Mesodermal cell (in vitro differentiated cells): ENCODE data around the gene PDP2.

ENCODE experiments used
- H3K27ac ChIP-seq: 2 replicates; pipeline ENCODE4 v1.7.0; 2013; ENCODE audit warnings: mild to moderate bottlenecking, low read depth, low read length, moderate library complexity; ENCODE audit not compliant: severe bottlenecking
- H3K36me3 ChIP-seq: 2 replicates; pipeline ENCODE4 v1.7.1; 2013; ENCODE audit warnings: mild to moderate bottlenecking, low read length, moderate library complexity; ENCODE audit not compliant: control insufficient read depth, insufficient read depth
- H3K4me1 ChIP-seq: one replicate; pipeline ENCODE4 v1.7.1; 2013; ENCODE audit warnings: mild to moderate bottlenecking, low read length; ENCODE audit not compliant: insufficient read depth, control insufficient read depth, poor library complexity, severe bottlenecking
- H3K4me3 ChIP-seq: 2 replicates; pipeline ENCODE4 v1.7.0; 2013; ENCODE audit warnings: low read length, control low read depth, mild to moderate bottlenecking; ENCODE audit not compliant: insufficient read depth, poor library complexity, severe bottlenecking; ENCODE audit errors: extremely low read depth
- H3K9me3 ChIP-seq: 2 replicates; pipeline ENCODE4 v1.7.1; 2013; ENCODE audit warnings: mild to moderate bottlenecking, low read length, moderate library complexity; ENCODE audit not compliant: control insufficient read depth
- WGBS, 2 experiments: methylation state at CpG; one replicate each; pipeline ENCODE4 v1.1.5; 2013; ENCODE audit warnings: missing lambda C conversion rate in 2 of 2; ENCODE audit not compliant: insufficient coverage in 2 of 2; 5-methylcytosine and 5-hydroxymethylcytosine counted together

PDP2 gene

GRCh38 chr16:66937725-66938337, 57.5 kb downstream of the PDP2 start:
- Histone ChIP-seq H3K36me3 (peaks cover 50% of the 10 kb centered on the region), H3K4me3 (no peak overlapping the region), H3K27ac (no peak overlapping the region), H3K9me3 (no peaks in the 10 kb centered on the region), H3K4me1 (peaks cover 13% of the 10 kb centered on the region)
- WGBS, 2 experiments: 96 to 98% methylated on average over 9 of the region's 10 CpGs

- Histone ChIP-seq H3K9me3 (no peaks in the 10 kb centered on the region), H3K4me3 (no peak overlapping the region), H3K4me1 (peaks cover 9% of the 10 kb centered on the region), H3K36me3 (peaks cover 58% of the 10 kb centered on the region), H3K27ac (no peak overlapping the region)
Measured at GRCh38 chr16:66939366-66939765, 59.1 kb downstream of the PDP2 start.

- peaks cover 8% of the 10 kb centered on the region for H3K4me1 ChIP-seq
- H3K27ac ChIP-seq: no peak overlapping the region
- H3K9me3 ChIP-seq: no peaks in the 10 kb centered on the region
- H3K4me3 ChIP-seq: no peak overlapping the region
- peaks cover 58% of the 10 kb centered on the region for H3K36me3 ChIP-seq
- 97 to 98% methylated on average over 15 to 16 of the region's 16 CpGs for WGBS, 2 experiments
Measured at GRCh38 chr16:66940236-66940635, 59.9 kb downstream of the PDP2 start.
